Kidney glomerular epithelial cell (primary cell): ENCODE measurements around the gene WIPI1.
"Not testable (repeated sequence)": the region's sequence is repeated elsewhere in the genome, so short reads cannot be mapped to it uniquely, and the experiment has no call there.

Experiments
- DNase-seq: peaks from one replicate; lab custom pipeline; 2025; lab: John Stamatoyannopoulos, UW

Gene WIPI1

GRCh38 chr17:68457168-68457538, at the start of gene WIPI1:
Gene WIPI1 (minus strand): TSS chr17:68457496. CDS start chr17:68457421, 75 bp downstream.
- DNase-seq, result no peak

- DNase-seq, result no peak
Measured at GRCh38 chr17:68505951-68506350, 48.7 kb upstream of the WIPI1 start.

- DNase-seq, result no peak
Measured at GRCh38 chr17:68501074-68501473, 43.8 kb upstream of the WIPI1 start.

GRCh38 chr17:68499587-68499986, 42.3 kb upstream of the WIPI1 start:
- DNase-seq, result no peak

- no peak for DNase-seq
Measured at GRCh38 chr17:68498479-68499326, 41.4 kb upstream of the WIPI1 start.

GRCh38 chr17:68497885-68498319, 40.6 kb upstream of the WIPI1 start:
- no peak for DNase-seq

GRCh38 chr17:68495081-68495480, 37.8 kb upstream of the WIPI1 start:
- no peak for DNase-seq

GRCh38 chr17:68492394-68493054, 35.2 kb upstream of the WIPI1 start:
- DNase-seq, result not testable (repeated sequence)

GRCh38 chr17:68491381-68492231, 34.3 kb upstream of the WIPI1 start:
- no peak for DNase-seq

- DNase-seq, result no peak
Measured at GRCh38 chr17:68489919-68490318, 32.6 kb upstream of the WIPI1 start.

- no peak for DNase-seq
Measured at GRCh38 chr17:68484458-68484857, 27.2 kb upstream of the WIPI1 start.

- no peak for DNase-seq
Measured at GRCh38 chr17:68482576-68483041, 25.3 kb upstream of the WIPI1 start.

GRCh38 chr17:68480885-68481284, 23.6 kb upstream of the WIPI1 start:
- DNase-seq, result no peak

- no peak for DNase-seq
Measured at GRCh38 chr17:68470961-68471360, 13.7 kb upstream of the WIPI1 start.

GRCh38 chr17:68468788-68469187, 11.5 kb upstream of the WIPI1 start:
- DNase-seq, result no peak

- DNase-seq, result no peak
Measured at GRCh38 chr17:68468334-68468733, 11.0 kb upstream of the WIPI1 start.

- DNase-seq, result no peak
Measured at GRCh38 chr17:68463211-68464019, 6.1 kb upstream of the WIPI1 start.

- DNase-seq, result peak; percentile 90
Measured at GRCh38 chr17:68462381-68463210, 5.3 kb upstream of the WIPI1 start.

GRCh38 chr17:68461589-68461988, 4.3 kb upstream of the WIPI1 start:
- DNase-seq, result no peak

- DNase-seq, result no peak
Measured at GRCh38 chr17:68461122-68461539, 3.8 kb upstream of the WIPI1 start.

GRCh38 chr17:68460715-68461114, 3.4 kb upstream of the WIPI1 start:
- no peak for DNase-seq
